G401.6 (cell line): ENCODE measurements around the gene DUSP1.
"Not testable (repeated sequence)": the region's sequence is repeated elsewhere in the genome, so short reads cannot be mapped to it uniquely, and the experiment has no call there.

Experiments used
- FAIRE-seq: peaks from 2 replicates; lab custom pipeline; 2012; peaks lifted over from hg19 to GRCh38; lab: Jason Lieb, UNC

DUSP1 gene

DNA sequence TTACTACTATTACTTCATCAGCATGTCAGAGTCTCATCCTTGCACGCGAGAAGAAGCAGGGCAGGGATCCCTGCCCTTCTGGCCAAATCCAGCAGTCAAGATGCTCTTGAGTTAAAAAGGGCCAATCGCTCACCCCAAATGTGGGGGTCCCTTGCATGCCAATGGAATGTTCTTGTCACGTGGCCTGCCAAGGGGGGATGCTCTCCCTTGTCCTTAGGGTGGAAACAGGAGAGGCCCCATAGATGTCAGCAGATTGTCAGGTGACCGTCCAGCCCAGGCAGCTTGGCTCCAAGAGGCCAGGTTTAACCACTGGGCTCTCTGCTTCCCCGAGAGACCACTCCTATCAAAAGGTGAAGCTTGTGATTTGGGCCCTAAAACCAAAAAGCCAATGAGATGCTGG, 25.3 kb upstream of the DUSP1 start:
- FAIRE-seq: no peak

GRCh38 chr5:172795318-172795977, 24.5 kb upstream of the DUSP1 start:
- FAIRE-seq: no peak

DNA sequence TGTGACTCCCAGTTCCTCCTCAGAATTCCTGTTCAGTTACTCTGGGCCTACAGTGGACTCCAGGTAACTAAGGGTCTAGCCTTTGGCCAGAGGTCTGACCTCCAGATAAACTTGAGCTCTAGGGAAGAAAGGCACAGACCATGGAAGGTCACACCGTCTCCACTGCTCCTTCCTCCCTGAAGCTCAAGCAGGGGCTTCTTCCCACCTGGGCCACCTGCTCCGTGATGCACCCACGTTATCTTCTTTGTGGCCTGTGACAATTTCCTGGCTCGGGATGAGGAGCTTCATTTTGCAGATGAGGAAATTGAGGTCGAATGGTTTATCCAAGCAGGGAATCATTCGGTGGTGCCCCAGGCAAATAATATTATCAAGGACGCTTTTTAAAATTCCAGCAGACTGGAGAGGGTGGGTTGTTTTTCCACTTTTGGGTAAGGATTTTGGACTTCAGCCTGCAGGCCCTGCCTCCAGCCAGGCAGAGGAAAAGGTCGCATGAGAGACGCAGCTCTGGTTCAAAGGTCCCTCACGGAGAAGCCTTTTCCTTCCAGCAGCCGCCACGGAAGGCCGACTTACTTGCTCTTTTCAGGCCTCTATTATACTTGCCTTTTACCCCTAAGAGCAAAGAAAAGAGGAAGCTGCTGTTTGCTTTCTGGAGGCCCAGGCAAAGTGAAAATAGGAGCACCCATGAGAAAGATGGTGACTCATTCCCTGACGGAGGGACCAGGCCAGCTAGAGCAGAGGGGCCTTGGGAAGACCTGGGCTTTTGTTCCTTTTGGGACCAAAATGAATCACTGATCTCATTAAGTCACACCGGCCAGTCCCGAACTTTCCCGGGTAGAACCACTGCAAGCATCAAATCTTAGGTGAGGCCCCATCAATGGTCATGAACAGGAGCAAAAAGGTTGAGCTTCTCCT, 22.8 kb upstream of the DUSP1 start:
- no peak for FAIRE-seq

DNA sequence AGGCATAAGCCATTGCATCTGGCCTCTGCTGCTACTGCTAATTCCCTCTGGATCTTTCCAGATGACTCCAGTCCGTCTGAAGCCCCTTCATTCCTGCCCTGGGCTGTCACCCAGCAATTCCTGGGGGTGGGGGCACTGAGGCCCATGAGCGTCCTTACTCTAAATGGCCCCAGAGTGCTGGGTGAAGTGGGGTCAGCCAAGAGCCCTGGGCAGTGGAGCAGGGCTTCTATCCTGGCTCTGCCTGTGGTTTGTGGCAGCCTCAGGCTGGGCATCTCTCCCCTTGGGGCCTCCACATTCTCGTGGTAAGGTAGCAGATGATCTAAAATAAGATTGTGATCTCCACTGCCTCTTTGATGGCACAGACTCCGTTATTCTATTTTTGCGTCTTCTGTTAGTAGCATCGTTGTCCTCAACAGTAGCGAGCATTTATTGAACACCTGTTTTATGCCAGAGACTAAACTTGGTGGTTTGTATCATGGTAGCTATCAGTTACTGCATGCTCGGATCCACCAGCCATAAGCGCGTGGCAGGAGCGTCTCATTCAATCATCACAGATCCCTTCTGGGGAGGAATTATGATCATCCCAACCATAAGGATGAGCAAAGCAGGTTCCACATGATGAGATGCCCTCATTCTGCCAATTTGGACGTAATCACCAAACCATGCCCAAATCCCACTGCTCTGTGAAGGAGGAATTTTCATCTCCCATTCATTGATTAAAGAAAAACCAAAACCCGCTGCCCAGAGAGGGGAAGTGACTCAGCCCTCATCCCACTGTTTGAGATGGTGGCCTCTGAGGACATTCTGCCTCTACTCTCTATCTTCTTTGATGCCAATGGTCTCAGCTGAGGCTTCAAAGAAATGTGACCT, 21.9 kb upstream of the DUSP1 start:
- FAIRE-seq: no peak

- FAIRE-seq: no peak
Observed at GRCh38 chr5:172791726-172792445, 20.9 kb upstream of the DUSP1 start.

- no peak for FAIRE-seq
Observed at GRCh38 chr5:172791286-172791685, 20.3 kb upstream of the DUSP1 start.

DNA sequence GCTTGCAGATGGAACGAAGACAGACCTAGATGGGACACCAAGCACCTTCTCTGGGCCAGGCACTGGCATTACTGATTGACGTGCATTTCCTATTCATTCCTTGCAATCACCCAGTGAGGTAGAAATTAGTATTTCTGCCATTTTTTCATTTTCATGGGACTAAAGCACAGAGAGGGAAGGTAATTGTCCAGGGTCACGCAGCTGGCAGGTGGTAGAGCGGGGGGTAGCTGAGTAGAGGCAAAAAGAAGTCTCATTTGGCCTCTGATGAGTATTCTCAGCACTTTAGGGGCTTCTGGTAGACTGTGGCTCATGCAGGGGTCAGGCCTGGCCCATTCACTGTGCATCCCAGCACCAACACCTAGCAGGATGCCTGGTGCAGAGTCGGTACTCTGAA, 19.5 kb upstream of the DUSP1 start:
- no peak for FAIRE-seq

GRCh38 chr5:172789687-172790495, 18.9 kb upstream of the DUSP1 start:
- no peak for FAIRE-seq

GRCh38 chr5:172788771-172789686, 18.0 kb upstream of the DUSP1 start:
- no peak for FAIRE-seq

DNA sequence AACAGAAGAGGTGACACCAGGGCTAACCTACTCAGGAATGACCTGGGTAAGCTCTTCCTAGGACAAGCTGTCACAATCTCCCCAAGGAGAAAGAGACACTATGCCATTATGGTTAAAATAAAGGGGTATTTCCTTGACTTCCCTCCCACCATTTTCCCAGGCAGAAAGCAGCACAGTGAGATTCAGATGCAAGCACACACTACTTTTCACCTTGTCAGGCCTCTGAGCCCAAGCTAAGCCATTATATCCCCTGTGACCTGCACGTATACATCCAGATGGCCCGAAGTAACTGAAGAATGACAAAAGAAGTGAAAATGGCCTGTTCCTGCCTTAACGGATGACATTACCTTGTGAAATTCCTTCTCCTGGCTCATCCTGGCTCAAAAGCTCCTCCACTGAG, 16.5 kb upstream of the DUSP1 start:
- not testable (repeated sequence) for FAIRE-seq

DNA sequence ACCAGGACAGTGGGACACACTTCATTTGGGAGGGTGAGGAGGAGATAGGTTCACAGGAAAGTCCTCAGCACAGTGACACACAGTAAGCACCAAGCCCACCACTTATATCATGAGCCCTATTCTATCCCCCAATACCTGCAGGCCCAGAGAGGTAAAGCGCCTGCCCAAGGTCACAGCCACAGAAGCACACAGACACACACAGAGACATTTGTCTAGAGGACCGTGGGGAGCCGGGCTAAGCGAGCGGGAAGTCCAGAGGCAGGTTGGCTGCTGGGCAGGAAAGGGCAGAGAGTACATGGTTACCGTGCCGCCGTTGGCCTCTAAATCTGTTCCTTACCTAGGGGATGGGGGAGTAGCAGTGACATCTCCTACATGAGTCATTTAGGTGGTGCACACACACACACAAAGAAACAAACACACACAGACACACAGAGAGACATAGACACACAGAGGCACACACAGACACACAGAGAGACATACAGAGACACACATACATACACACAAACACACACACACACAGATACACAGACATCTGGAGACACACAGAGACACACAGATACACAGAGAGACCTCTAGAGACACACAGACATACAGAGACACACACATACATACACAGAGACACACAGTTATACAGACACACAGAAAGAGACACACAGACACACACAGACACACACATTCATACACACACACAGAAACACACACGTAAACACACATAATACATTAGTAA, 15.9 kb upstream of the DUSP1 start:
- no peak for FAIRE-seq

DNA sequence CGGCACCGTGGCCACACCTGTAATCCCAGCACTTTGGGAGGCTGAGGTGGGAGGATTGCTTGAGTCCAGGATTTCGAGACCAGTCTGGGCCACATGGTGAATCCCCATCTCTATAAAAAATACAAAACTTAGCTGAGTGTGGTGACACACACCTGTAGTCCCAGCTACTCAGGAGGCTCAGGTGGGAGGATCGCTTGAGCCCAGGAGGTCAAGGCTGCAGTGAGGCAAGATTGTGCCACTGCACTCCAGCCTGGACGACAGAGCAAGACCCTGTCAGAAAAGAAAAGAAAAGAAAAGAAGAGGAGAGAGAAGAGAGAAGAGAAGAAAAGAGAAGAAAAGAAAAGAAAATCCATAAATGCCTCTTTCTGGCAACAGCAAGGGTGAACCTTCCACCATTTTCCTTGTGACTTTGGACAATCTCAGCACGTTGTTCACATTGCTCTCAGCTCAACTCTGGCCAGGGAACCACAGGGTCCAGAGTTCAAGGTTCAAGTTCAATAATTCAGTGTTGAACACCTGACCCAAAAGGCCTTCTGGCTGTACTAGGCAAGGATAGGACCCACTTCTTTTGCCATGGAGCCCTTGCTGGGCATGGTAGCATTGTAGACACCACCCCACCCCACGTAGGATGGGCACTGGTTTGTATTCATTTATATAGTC, 14.6 kb upstream of the DUSP1 start:
- no peak for FAIRE-seq

DNA sequence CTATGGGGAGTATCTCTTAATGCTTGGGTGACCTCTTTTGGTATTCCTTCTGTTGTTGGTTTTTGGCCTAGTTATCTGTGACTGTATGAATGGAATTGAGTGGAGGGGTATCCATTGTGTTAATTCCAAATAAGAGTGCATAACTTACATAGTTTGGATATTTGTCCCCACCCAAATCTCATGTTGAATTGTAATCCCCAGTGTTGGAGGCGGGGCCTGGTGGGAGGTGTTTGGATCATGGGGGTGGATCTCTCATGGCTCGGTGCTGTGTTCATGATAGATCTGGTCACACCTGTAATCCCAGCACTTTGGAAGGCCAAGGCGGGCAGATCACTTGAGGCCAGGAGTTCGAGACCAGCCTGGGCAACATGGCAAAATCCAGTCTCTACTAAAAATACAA, 13.2 kb upstream of the DUSP1 start:
- not testable (repeated sequence) for FAIRE-seq

DNA sequence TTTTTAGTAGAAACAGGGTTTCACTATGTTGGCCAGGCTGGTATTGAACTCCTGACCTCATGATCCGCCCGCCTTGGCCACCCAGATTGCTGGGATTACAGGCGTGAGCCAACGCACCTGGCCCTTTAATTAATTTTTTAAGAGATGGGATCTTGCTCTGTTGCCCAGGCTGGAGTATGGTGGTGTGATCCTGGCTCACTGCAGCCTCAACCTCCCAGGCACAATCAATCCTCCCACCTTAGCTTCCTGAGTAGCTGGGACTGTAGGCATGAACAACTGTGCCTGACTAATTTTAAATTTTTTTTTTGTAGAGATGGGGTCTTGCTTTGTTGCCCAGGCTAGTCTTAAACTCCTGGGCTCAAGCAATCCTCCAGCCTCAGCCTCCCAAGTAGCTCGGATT, 12.3 kb upstream of the DUSP1 start:
- FAIRE-seq: not testable (repeated sequence)

- FAIRE-seq: no peak
Observed at GRCh38 chr5:172782169-172783039, 11.4 kb upstream of the DUSP1 start.

DNA sequence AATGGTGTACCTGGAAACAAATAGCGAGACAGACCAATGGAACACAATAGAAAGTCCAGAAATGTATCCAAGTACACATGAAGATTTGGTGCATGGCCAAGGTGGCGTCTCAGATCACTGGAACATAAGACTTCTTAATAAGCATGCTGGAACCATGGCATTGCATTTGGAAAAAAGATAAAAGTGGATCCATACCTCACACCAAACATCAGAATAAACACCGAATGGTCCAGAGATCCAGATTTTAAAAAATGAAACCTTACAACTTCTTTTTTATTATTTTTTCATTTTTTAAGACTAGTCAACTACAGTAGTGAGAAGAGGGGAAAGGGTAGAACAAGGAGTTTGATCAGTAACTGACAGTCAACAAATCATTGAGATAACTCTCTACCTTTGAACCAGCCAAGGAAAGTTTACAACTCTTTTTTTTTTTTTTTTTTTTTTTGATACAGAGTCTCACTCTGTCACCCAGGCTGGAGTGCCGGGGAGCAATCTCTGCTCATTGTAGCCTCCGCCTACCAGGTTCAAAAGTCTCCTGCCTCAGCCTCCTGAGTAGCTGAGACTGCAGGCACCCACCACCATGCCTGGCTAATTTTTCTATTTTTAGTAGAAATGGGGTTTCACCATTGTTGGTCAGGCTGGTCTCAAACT, 8.8 kb upstream of the DUSP1 start:
- FAIRE-seq: no peak
